Neural cell (in vitro differentiated cells): Measurements from ENCODE around the gene PTPRG. TPM values are rescaled to one million over a fixed set of nuclear protein-coding genes. Genes with fewer than 3 reads are reported as not detected.

Experiments
- H2AFZ ChIP-seq: fragments of 200-600, 300-800 bp; sonication (generic), shearing (Covaris generic); 2 replicates; pipeline ENCODE4 v1.6.0; 2014; ENCODE audit warnings: low read depth, mild to moderate bottlenecking, antibody characterized with exemption, low read length, moderate library complexity
- H3F3A ChIP-seq: fragments of 200-600 bp; shearing (Covaris generic); 2 replicates; pipeline ENCODE4 v1.6.1; 2016; ENCODE audit warnings: mild to moderate bottlenecking, moderate library complexity, mixed read lengths, antibody characterized with exemption, low read length; ENCODE audit not compliant: insufficient read depth, poor library complexity, severe bottlenecking
- H3K27ac ChIP-seq: fragments of 200-600, 300-800 bp; sonication (generic), shearing (Covaris generic); 2 replicates; pipeline ENCODE4 v1.5.1; 2014; ENCODE audit warnings: mild to moderate bottlenecking, low read length, moderate library complexity
- H3K27me3 ChIP-seq: fragments of 300-800, 200-600 bp; sonication (generic), shearing (Covaris generic); 2 replicates; pipeline ENCODE4 v1.6.0; 2014; ENCODE audit warnings: mild to moderate bottlenecking, low read depth, low read length, moderate library complexity; ENCODE audit not compliant: insufficient read depth
- H3K36me3 ChIP-seq: fragments of 300-800, 200-600 bp; sonication (generic), shearing (Covaris generic); 2 replicates; pipeline ENCODE4 v1.5.1; 2014; ENCODE audit warnings: mild to moderate bottlenecking, antibody characterized with exemption, low read length, moderate library complexity; ENCODE audit not compliant: insufficient read depth
- H3K4me2 ChIP-seq: fragments of 300-800, 200-600 bp; sonication (generic), shearing (Covaris generic); 2 replicates; pipeline ENCODE4 v1.6.0; 2014; ENCODE audit warnings: mild to moderate bottlenecking, low read length
- H3K4me3 ChIP-seq: fragments of 300-800, 200-600 bp; sonication (generic), shearing (Covaris generic); 2 replicates; pipeline ENCODE4 v1.5.1; 2014; ENCODE audit warnings: mild to moderate bottlenecking, low read length, moderate library complexity
- H3K79me2 ChIP-seq: fragments of 200-600 bp; shearing (Covaris generic); replicated peaks from 2 replicates; pipeline ENCODE4 v1.6.0; 2014; ENCODE audit warnings: mild to moderate bottlenecking, low read length, moderate library complexity; ENCODE audit not compliant: insufficient read depth
- H3K9ac ChIP-seq: fragments of 300-800, 200-600 bp; sonication (generic), shearing (Covaris generic); 2 replicates; pipeline ENCODE4 v1.6.1; 2016; ENCODE audit warnings: mild to moderate bottlenecking, low read length, mixed read lengths
- H3K9me2 ChIP-seq: fragments of 200-600 bp; shearing (Covaris generic); 2 replicates; pipeline ENCODE4 v1.6.1; 2016; ENCODE audit warnings: mild to moderate bottlenecking, low read length, mixed read lengths; ENCODE audit not compliant: insufficient read depth
- H3K9me3 ChIP-seq: fragments of 200-600, 300-800 bp; sonication (generic), shearing (Covaris generic); 2 replicates; pipeline ENCODE4 v1.6.1; 2016; ENCODE audit warnings: mild to moderate bottlenecking, mixed run types, low read length, moderate library complexity, mixed read lengths
- H4K20me1 ChIP-seq: fragments of 200-600 bp; shearing (Covaris generic); 2 replicates; pipeline ENCODE4 v1.6.1; 2016; ENCODE audit warnings: mild to moderate bottlenecking, mixed run types; ENCODE audit not compliant: insufficient read depth
- EP300 ChIP-seq: fragments of 450-650 bp; conservative IDR thresholded peaks from 2 replicates; pipeline ENCODE4 v1.6.1; 2014; ENCODE audit warnings: antibody characterized with exemption, mild to moderate bottlenecking, moderate library complexity; ENCODE audit not compliant: poor library complexity, severe bottlenecking
- EZH2 ChIP-seq: fragments of 200-600, 300-800 bp; shearing (Covaris generic), sonication (generic); IDR thresholded peaks from 2 replicates; pipeline ENCODE4 v1.6.1; 2014; ENCODE audit warnings: antibody characterized with exemption, low read length, borderline replicate concordance, mild to moderate bottlenecking; ENCODE audit not compliant: insufficient read depth, poor library complexity, severe bottlenecking
- MXI1 ChIP-seq: fragments of 450-650 bp; conservative IDR thresholded peaks from 2 replicates; pipeline ENCODE4 v1.6.1; 2014; ENCODE audit warnings: antibody characterized with exemption, mild to moderate bottlenecking; ENCODE audit not compliant: poor library complexity, severe bottlenecking
- POLR2AphosphoS5 ChIP-seq: IDR thresholded peaks from 2 replicates; pipeline ENCODE4 v1.6.1; 2012
- RAD21 ChIP-seq: fragments of 450-650 bp; conservative IDR thresholded peaks from 2 replicates; pipeline ENCODE4 v1.6.1; 2014; ENCODE audit warnings: antibody characterized with exemption, mild to moderate bottlenecking, moderate library complexity
- SMC3 ChIP-seq: fragments of 450-650 bp; conservative IDR thresholded peaks from 2 replicates; pipeline ENCODE4 v1.6.1; 2014; ENCODE audit warnings: antibody characterized with exemption, mild to moderate bottlenecking, moderate library complexity; ENCODE audit not compliant: poor library complexity
- TAF1 ChIP-seq: IDR thresholded peaks from 2 replicates; pipeline ENCODE4 v1.6.1; 2012; ENCODE audit warnings: low read depth
- polyA plus RNA-seq: library from polyadenylated mRNA; depleted of rRNA; stranded (reverse); fragments of >200 nt; gene quantifications from 2 replicates; pipeline ENCODE4 v1.2.3, GENCODE V29; 2014
- TF ChIP-seq, protein P1 (sequence below): IDR thresholded peaks from 2 replicates; pipeline ENCODE4 v1.6.1; 2012; ENCODE audit warnings: borderline replicate concordance
- TF ChIP-seq, protein P2 (sequence below): fragments of 450-650 bp; IDR thresholded peaks from 2 replicates; pipeline ENCODE4 v1.5.1; 2014; ENCODE audit warnings: antibody characterized with exemption, mild to moderate bottlenecking, moderate library complexity; ENCODE audit not compliant: poor library complexity, severe bottlenecking

Gene PTPRG
- polyA plus RNA-seq, 1 donor from 2014 or later, result 33.1 TPM

GRCh38 chr3:62073038-62073437 is 511.7 kb downstream of the PTPRG start:
- no peak for TF ChIP-seq POLR2AphosphoS5
- no peak for TF ChIP-seq RAD21
- no peak for TF ChIP-seq MXI1
- Histone ChIP-seq H3K79me2 (no peaks in the 10 kb centered on the region), H3K4me2 (no peak overlapping the region), H3K9me2 (no peaks in the 10 kb centered on the region), H3K27ac (no peak overlapping the region), H4K20me1 (no peaks in the 10 kb centered on the region), H3K9me3 (no peaks in the 10 kb centered on the region), H3F3A (no peaks in the 10 kb centered on the region), H3K4me3 (no peak overlapping the region), H3K9ac (no peak overlapping the region), H2AFZ (no peak overlapping the region), H3K27me3 (no peaks in the 10 kb centered on the region), H3K36me3 (no peaks in the 10 kb centered on the region)

GRCh38 chr3:62084558-62084957 is 523.2 kb downstream of the PTPRG start:
- Histone ChIP-seq H2AFZ (no peak overlapping the region), H3F3A (no peaks in the 10 kb centered on the region), H3K27me3 (no peaks in the 10 kb centered on the region), H3K9me2 (no peaks in the 10 kb centered on the region), H4K20me1 (no peaks in the 10 kb centered on the region), H3K79me2 (no peaks in the 10 kb centered on the region), H3K4me3 (no peak overlapping the region), H3K9ac (no peak overlapping the region), H3K4me2 (no peak overlapping the region), H3K9me3 (no peaks in the 10 kb centered on the region), H3K36me3 (no peaks in the 10 kb centered on the region), H3K27ac (no peak overlapping the region)
- TF ChIP-seq MXI1 (no peak), POLR2AphosphoS5 (no peak), RAD21 (no peak), SMC3 (no peak), EZH2 (no peak), EP300 (no peak), TAF1 (no peak)
- TF ChIP-seq, protein P1, sequence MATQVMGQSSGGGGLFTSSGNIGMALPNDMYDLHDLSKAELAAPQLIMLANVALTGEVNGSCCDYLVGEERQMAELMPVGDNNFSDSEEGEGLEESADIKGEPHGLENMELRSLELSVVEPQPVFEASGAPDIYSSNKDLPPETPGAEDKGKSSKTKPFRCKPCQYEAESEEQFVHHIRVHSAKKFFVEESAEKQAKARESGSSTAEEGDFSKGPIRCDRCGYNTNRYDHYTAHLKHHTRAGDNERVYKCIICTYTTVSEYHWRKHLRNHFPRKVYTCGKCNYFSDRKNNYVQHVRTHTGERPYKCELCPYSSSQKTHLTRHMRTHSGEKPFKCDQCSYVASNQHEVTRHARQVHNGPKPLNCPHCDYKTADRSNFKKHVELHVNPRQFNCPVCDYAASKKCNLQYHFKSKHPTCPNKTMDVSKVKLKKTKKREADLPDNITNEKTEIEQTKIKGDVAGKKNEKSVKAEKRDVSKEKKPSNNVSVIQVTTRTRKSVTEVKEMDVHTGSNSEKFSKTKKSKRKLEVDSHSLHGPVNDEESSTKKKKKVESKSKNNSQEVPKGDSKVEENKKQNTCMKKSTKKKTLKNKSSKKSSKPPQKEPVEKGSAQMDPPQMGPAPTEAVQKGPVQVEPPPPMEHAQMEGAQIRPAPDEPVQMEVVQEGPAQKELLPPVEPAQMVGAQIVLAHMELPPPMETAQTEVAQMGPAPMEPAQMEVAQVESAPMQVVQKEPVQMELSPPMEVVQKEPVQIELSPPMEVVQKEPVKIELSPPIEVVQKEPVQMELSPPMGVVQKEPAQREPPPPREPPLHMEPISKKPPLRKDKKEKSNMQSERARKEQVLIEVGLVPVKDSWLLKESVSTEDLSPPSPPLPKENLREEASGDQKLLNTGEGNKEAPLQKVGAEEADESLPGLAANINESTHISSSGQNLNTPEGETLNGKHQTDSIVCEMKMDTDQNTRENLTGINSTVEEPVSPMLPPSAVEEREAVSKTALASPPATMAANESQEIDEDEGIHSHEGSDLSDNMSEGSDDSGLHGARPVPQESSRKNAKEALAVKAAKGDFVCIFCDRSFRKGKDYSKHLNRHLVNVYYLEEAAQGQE, result no peak
- TF ChIP-seq, protein P2, sequence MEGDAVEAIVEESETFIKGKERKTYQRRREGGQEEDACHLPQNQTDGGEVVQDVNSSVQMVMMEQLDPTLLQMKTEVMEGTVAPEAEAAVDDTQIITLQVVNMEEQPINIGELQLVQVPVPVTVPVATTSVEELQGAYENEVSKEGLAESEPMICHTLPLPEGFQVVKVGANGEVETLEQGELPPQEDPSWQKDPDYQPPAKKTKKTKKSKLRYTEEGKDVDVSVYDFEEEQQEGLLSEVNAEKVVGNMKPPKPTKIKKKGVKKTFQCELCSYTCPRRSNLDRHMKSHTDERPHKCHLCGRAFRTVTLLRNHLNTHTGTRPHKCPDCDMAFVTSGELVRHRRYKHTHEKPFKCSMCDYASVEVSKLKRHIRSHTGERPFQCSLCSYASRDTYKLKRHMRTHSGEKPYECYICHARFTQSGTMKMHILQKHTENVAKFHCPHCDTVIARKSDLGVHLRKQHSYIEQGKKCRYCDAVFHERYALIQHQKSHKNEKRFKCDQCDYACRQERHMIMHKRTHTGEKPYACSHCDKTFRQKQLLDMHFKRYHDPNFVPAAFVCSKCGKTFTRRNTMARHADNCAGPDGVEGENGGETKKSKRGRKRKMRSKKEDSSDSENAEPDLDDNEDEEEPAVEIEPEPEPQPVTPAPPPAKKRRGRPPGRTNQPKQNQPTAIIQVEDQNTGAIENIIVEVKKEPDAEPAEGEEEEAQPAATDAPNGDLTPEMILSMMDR, result no peak

DNA sequence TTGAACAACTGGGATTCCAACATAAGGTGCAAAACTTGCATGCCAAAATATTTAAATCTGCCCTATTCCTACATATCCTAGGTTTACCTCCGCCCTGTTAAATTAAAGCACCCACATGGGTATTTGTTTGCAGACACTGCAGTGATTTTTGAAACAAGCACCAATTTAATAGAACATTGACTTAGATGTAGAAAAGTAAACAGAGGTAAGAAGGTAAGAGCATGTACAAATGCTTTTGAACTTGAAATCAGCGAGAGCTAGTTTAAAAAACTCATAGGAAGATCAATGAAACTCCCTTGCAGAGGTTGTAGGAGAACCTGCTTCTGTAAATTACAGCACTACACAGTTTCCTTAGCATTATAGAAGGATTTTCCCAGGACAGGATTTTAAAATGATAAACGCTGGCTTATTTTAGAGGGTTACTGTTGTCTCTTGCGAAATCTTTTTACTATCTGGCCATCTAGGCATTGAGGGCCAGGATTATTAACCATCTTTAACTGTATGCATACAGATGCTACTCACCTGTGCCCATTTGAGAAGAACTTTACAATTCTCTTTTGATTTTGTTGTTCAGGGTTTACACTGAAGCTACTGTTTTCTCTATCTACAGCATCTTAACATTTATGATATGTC is 527.2 kb downstream of the PTPRG start:
- H3K9ac ChIP-seq, result no peak overlapping the region
- TF ChIP-seq, protein P2, result no peak
- TF ChIP-seq EZH2 (no peak), POLR2AphosphoS5 (no peak), SMC3 (no peak)
- no peaks in the 10 kb centered on the region for H3K27me3 ChIP-seq
- H3K4me3 ChIP-seq, result no peak overlapping the region
- H3K79me2 ChIP-seq, result no peaks in the 10 kb centered on the region
- no peak overlapping the region for H3K4me2 ChIP-seq
- no peak overlapping the region for H3K27ac ChIP-seq
- no peaks in the 10 kb centered on the region for H3F3A ChIP-seq
- H4K20me1 ChIP-seq, result no peaks in the 10 kb centered on the region
- no peaks in the 10 kb centered on the region for H3K9me3 ChIP-seq
- no peaks in the 10 kb centered on the region for H3K36me3 ChIP-seq
- no peaks in the 10 kb centered on the region for H3K9me2 ChIP-seq
- H2AFZ ChIP-seq, result no peak overlapping the region
